Keratinocyte (primary cell): ENCODE measurements around the gene NPTXR.

Source experiments
- EZH2 ChIP-seq: IDR thresholded peaks from one replicate; pipeline ENCODE4 v1.6.1; 2012; ENCODE audit warnings: inconsistent platforms, mild to moderate bottlenecking, low read length, moderate library complexity
- TF ChIP-seq, protein P1 (sequence below), 3 experiments: IDR thresholded peaks in 1 of 3; conservative IDR thresholded peaks in 1 of 3; optimal IDR thresholded peaks in 1 of 3; 2 replicates in 2 of 3; 3 replicates in 1 of 3; pipeline versions ENCODE3 to v1.5.1; 2011; ENCODE audit warnings: low read length in 3 of 3, mild to moderate bottlenecking in 3 of 3, moderate library complexity in 2 of 3, control low read depth in 1 of 3, inconsistent platforms in 1 of 3; ENCODE audit not compliant: insufficient read depth in 2 of 3; ENCODE audit errors: extremely low read depth in 1 of 3

DNA sequence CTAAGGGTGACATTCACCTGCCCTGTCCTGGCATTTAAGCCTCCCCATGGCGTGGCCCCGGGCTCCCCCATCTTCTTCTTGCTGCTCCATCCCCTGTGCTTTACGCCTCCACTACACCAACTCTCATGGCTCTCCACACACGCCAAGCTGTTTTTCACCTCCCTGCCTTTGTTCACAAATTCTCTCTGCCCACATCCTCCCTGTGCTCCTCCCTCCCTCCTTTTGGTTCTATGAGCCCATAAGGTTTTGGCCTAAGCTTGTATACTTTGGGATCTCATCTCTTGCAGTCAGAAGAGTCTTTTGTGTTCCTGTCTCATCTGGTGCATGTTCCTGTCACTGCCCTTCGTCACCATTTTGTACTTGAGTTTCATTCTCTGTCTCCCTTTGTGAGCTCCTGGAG lies 45.3 kb downstream of the NPTXR start:
- TF ChIP-seq, protein P1, sequence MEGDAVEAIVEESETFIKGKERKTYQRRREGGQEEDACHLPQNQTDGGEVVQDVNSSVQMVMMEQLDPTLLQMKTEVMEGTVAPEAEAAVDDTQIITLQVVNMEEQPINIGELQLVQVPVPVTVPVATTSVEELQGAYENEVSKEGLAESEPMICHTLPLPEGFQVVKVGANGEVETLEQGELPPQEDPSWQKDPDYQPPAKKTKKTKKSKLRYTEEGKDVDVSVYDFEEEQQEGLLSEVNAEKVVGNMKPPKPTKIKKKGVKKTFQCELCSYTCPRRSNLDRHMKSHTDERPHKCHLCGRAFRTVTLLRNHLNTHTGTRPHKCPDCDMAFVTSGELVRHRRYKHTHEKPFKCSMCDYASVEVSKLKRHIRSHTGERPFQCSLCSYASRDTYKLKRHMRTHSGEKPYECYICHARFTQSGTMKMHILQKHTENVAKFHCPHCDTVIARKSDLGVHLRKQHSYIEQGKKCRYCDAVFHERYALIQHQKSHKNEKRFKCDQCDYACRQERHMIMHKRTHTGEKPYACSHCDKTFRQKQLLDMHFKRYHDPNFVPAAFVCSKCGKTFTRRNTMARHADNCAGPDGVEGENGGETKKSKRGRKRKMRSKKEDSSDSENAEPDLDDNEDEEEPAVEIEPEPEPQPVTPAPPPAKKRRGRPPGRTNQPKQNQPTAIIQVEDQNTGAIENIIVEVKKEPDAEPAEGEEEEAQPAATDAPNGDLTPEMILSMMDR (optimal IDR thresholded peaks at IDR 0.05 in 1 of 3, IDR thresholded peaks at IDR 0.05 in 1 of 3, conservative IDR thresholded peaks at IDR 0.05 in 1 of 3; ENCODE audit: extremely low read depth in 1 of 3, insufficient read depth in 2 of 3, low read length in 3 of 3) = no peak
- no peak for TF ChIP-seq EZH2
